Type B pancreatic cell (in vitro differentiated cells): ENCODE results near the gene SORCS1. TPM values are rescaled to one million over a fixed set of nuclear protein-coding genes. Genes with fewer than 3 reads are reported as not detected.

Experiments used
- DNase-seq: peaks from one replicate; pipeline ENCODE4 v3.0.0; 2021; ENCODE audit warnings: mixed read lengths; ENCODE audit not compliant: unreplicated experiment; ENCODE audit errors: extremely low spot score
- H3K27ac Mint-ChIP-seq: 2 replicates; pipeline ENCODE4 v1.8.0; 2021; ENCODE audit warnings: mild to moderate bottlenecking, mixed read lengths
- H3K27me3 Mint-ChIP-seq: 2 replicates; pipeline ENCODE4 v1.8.0; 2021; ENCODE audit warnings: mixed read lengths
- H3K36me3 Mint-ChIP-seq: 2 replicates; pipeline ENCODE4 v1.8.0; 2021; ENCODE audit warnings: mixed read lengths
- H3K4me1 Mint-ChIP-seq: one replicate; pipeline ENCODE4 v1.8.0; 2021; ENCODE audit warnings: mixed read lengths; ENCODE audit not compliant: unreplicated experiment
- H3K4me3 Mint-ChIP-seq: 2 replicates; pipeline ENCODE4 v1.8.0; 2021; ENCODE audit warnings: mild to moderate bottlenecking, mixed read lengths
- H3K9me3 Mint-ChIP-seq: 2 replicates; pipeline ENCODE4 v1.8.0; 2021; ENCODE audit warnings: mixed read lengths
- CTCF ChIP-seq: fragments of 200-600 bp; sonication (generic); conservative IDR thresholded peaks from 2 replicates; pipeline ENCODE4 v1.5.0; 2021; ENCODE audit warnings: antibody characterized with exemption, mild to moderate bottlenecking
- total RNA-seq: library from RNA; stranded (reverse); gene quantifications from 2 replicates; pipeline ENCODE4 v1.2.1, GENCODE V29; 2021; ENCODE audit warnings: low replicate concordance

The SORCS1 gene
- total RNA-seq, 1 donor from 2014 or later, result 5.4 TPM

- H3K4me1 Mint-ChIP-seq, result peaks cover 11% of the 10 kb centered on the region
- H3K27me3 Mint-ChIP-seq, result no peaks in the 10 kb centered on the region
Observed at GRCh38 chr10:107011992-107012391, 152.5 kb downstream of the SORCS1 start.

GRCh38 chr10:107011105-107011504 lies 153.4 kb downstream of the SORCS1 start:
- no peak for DNase-seq
- Mint-ChIP-seq H3K36me3 (no peaks in the 10 kb centered on the region), H3K27ac (no peak overlapping the region), H3K9me3 (peaks cover 5% of the 10 kb centered on the region), H3K4me3 (no peak overlapping the region), H3K27me3 (no peaks in the 10 kb centered on the region), H3K4me1 (peaks cover 11% of the 10 kb centered on the region)
- no peak for TF ChIP-seq CTCF

More at GRCh38 chr10:107011992-107012391, 152.5 kb downstream of the SORCS1 start:
- Mint-ChIP-seq H3K27ac (no peak overlapping the region), H3K9me3 (peaks cover 5% of the 10 kb centered on the region), H3K4me3 (no peak overlapping the region), H3K36me3 (no peaks in the 10 kb centered on the region)
- TF ChIP-seq CTCF, result no peak
- no peak for DNase-seq

DNA sequence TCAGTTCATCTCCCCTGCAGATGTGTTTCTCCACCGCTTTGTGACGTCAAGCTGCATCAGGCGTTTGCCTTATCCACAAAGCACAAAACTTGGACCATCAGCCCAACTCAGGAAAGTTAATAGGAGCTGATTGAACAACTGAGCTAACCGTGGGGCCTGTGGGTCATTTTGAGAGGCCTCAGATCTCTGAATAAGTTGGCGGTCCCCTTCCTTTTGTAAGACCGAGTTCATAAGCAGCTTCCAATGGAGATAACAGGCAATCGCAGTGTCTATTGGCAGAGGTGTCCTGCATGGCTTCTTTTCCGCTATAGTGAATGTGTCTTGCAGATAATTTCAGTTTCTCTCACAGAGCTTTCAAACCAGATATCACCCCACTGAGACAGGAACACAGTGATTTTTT lies 154.0 kb downstream of the SORCS1 start:
- Mint-ChIP-seq H3K36me3 (no peaks in the 10 kb centered on the region), H3K27ac (no peak overlapping the region), H3K4me1 (peaks cover 11% of the 10 kb centered on the region), H3K4me3 (no peak overlapping the region), H3K9me3 (peaks cover 5% of the 10 kb centered on the region), H3K27me3 (no peaks in the 10 kb centered on the region)
- TF ChIP-seq CTCF, result no peak
- DNase-seq, result no peak

- Mint-ChIP-seq H3K4me1 (peaks cover 11% of the 10 kb centered on the region), H3K27ac (no peak overlapping the region), H3K4me3 (no peak overlapping the region), H3K27me3 (no peaks in the 10 kb centered on the region), H3K36me3 (no peaks in the 10 kb centered on the region), H3K9me3 (no peaks in the 10 kb centered on the region)
- no peak for DNase-seq
- no peak for TF ChIP-seq CTCF
Observed at GRCh38 chr10:107004362-107004761, 160.1 kb downstream of the SORCS1 start.

GRCh38 chr10:107002068-107002467 lies 162.4 kb downstream of the SORCS1 start:
- DNase-seq, result no peak
- Mint-ChIP-seq H3K4me3 (no peak overlapping the region), H3K27me3 (no peaks in the 10 kb centered on the region), H3K4me1 (peaks cover 20% of the 10 kb centered on the region), H3K27ac (no peak overlapping the region), H3K36me3 (no peaks in the 10 kb centered on the region), H3K9me3 (no peaks in the 10 kb centered on the region)
- TF ChIP-seq CTCF, result no peak

- no peak for TF ChIP-seq CTCF
- Mint-ChIP-seq H3K27ac (no peak overlapping the region), H3K27me3 (no peaks in the 10 kb centered on the region), H3K4me3 (no peak overlapping the region), H3K4me1 (peaks cover 20% of the 10 kb centered on the region), H3K9me3 (no peaks in the 10 kb centered on the region), H3K36me3 (no peaks in the 10 kb centered on the region)
- DNase-seq, result no peak
Observed at GRCh38 chr10:106999118-106999707, 165.3 kb downstream of the SORCS1 start.
